HepG2 (cell line): ENCODE results near the gene ZFP69.

Source experiments
- CEBPB ChIP-seq: IDR thresholded peaks from 2 replicates; pipeline ENCODE4 v1.6.1; 2011; ENCODE audit warnings: low read depth, low read length, improper control_type of control experiment, borderline replicate concordance
- ETV6 ChIP-seq: sonication (generic); formaldehyde crosslinking; conservative IDR thresholded peaks from 2 replicates; pipeline ENCODE4 v1.4.0; 2020; ENCODE audit warnings: missing genetic modification reagents
- JUND ChIP-seq: sonication (generic); formaldehyde crosslinking; IDR thresholded peaks from 2 replicates; pipeline ENCODE4 v1.8.0; 2022; ENCODE audit warnings: mild to moderate bottlenecking, missing genetic modification reagents
- PHF5A ChIP-seq: IDR thresholded peaks from one replicate; pipeline ENCODE4 v1.6.1; 2018; ENCODE audit warnings: low read depth, missing genetic modification reagents; ENCODE audit not compliant: unreplicated experiment
- TF ChIP-seq, protein P1 (sequence below): sonication (generic); formaldehyde crosslinking; IDR thresholded peaks from 2 replicates; pipeline ENCODE4 v1.5.0; 2020; ENCODE audit warnings: mild to moderate bottlenecking, missing genetic modification reagents, moderate library complexity

GRCh38 chr1:40532062-40532389, 54.9 kb downstream of the ZFP69 start:
- no peak for TF ChIP-seq PHF5A
- TF ChIP-seq, protein P1, sequence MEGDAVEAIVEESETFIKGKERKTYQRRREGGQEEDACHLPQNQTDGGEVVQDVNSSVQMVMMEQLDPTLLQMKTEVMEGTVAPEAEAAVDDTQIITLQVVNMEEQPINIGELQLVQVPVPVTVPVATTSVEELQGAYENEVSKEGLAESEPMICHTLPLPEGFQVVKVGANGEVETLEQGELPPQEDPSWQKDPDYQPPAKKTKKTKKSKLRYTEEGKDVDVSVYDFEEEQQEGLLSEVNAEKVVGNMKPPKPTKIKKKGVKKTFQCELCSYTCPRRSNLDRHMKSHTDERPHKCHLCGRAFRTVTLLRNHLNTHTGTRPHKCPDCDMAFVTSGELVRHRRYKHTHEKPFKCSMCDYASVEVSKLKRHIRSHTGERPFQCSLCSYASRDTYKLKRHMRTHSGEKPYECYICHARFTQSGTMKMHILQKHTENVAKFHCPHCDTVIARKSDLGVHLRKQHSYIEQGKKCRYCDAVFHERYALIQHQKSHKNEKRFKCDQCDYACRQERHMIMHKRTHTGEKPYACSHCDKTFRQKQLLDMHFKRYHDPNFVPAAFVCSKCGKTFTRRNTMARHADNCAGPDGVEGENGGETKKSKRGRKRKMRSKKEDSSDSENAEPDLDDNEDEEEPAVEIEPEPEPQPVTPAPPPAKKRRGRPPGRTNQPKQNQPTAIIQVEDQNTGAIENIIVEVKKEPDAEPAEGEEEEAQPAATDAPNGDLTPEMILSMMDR (CRISPR knock-in tag) = no peak
- TF ChIP-seq CEBPB = no peak
- TF ChIP-seq ETV6 (CRISPR knock-in tag) = no peak
- no peak for TF ChIP-seq JUND
